PC-9 (cell line): ENCODE results near the gene CLEC16A.

ENCODE experiments used
- EZH2 ChIP-seq: fragments of 200-600 bp; sonication (generic); IDR thresholded peaks from 2 replicates; pipeline ENCODE4 v1.8.0; 2017; ENCODE audit warnings: antibody characterized with exemption, low read depth
- TF ChIP-seq, protein P1 (sequence below): fragments of 200-600 bp; sonication (generic); conservative IDR thresholded peaks from 2 replicates; pipeline ENCODE4 v1.6.1; 2017; ENCODE audit warnings: mixed run types, antibody characterized with exemption, mild to moderate bottlenecking, moderate library complexity

DNA sequence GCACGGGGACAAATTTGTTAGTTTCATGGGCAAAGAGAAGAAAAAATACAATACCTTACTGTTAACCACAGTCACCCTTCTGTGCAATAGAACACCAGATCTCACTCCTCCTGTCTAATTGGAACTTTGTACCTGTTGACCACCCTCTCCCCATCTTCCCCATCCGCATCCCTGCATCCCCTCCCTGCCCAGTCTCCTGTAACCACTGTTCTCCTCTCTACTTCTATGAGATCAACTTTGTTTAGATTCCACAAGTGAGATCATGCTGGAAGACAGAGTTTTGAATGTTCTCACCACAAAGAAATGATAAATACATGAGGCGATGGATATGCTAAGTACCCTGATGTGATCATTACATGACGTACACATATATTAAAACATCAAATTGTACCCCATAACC lies 47.7 kb downstream of the CLEC16A start:
- TF ChIP-seq, protein P1, sequence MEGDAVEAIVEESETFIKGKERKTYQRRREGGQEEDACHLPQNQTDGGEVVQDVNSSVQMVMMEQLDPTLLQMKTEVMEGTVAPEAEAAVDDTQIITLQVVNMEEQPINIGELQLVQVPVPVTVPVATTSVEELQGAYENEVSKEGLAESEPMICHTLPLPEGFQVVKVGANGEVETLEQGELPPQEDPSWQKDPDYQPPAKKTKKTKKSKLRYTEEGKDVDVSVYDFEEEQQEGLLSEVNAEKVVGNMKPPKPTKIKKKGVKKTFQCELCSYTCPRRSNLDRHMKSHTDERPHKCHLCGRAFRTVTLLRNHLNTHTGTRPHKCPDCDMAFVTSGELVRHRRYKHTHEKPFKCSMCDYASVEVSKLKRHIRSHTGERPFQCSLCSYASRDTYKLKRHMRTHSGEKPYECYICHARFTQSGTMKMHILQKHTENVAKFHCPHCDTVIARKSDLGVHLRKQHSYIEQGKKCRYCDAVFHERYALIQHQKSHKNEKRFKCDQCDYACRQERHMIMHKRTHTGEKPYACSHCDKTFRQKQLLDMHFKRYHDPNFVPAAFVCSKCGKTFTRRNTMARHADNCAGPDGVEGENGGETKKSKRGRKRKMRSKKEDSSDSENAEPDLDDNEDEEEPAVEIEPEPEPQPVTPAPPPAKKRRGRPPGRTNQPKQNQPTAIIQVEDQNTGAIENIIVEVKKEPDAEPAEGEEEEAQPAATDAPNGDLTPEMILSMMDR: no peak
- TF ChIP-seq EZH2: no peak
